Left ventricle myocardium inferior (tissue), 1 donor: ENCODE results near the gene ART1. TPM values are rescaled to one million over a fixed set of nuclear protein-coding genes. Genes with fewer than 3 reads are reported as not detected.

Experiments
- DNase-seq: peaks from one replicate; pipeline ENCODE4 v3.0.0-alpha.2; 2020
- H3K27ac ChIP-seq: fragments of 200-600 bp; replicated peaks from 2 replicates; pipeline ENCODE4 v1.8.0; 2021
- H3K27me3 ChIP-seq: fragments of 200-600 bp; 2 replicates; pipeline ENCODE4 v1.8.0; 2021; ENCODE audit warnings: low read depth
- H3K36me3 ChIP-seq: fragments of 200-600 bp; 2 replicates; pipeline ENCODE4 v1.8.0; 2021
- H3K4me1 ChIP-seq: fragments of 200-600 bp; 2 replicates; pipeline ENCODE4 v1.8.0; 2021
- H3K4me3 ChIP-seq: fragments of 200-600 bp; 2 replicates; pipeline ENCODE4 v1.8.0; 2021; ENCODE audit warnings: mild to moderate bottlenecking, moderate library complexity
- H3K9me3 ChIP-seq: fragments of 200-600 bp; replicated peaks from 2 replicates; pipeline ENCODE4 v1.8.0; 2021
- CTCF ChIP-seq: fragments of 200-600 bp; IDR thresholded peaks from 2 replicates; pipeline ENCODE4 v1.8.0; 2021; ENCODE audit warnings: antibody characterized with exemption, mild to moderate bottlenecking, borderline replicate concordance
- intact Hi-C: fragments of 100-400 bp; cut with micrococcal nuclease; formaldehyde crosslinking; loops from one replicate; pipeline ENCODE4 v1.11.0; 2022
- total RNA-seq: library from RNA; stranded (reverse); fragmentation: NEBNext Ultra II Directional; extraction: Animal tissue kit (Norgen Biotek cat#: 25700); gene quantifications from one replicate; pipeline ENCODE4 v1.2.1, GENCODE V29; 2021
- donor health status: DM: no; HTN: yes; CAD: no; lungs with severe emphysema.

The ART1 gene
- total RNA-seq, 1 donor from 2014 or later = 0.58 TPM

GRCh38 chr11:3710485-3711259 is 65.7 kb downstream of the ART1 start:
- intact Hi-C loops = no loop called here
- DNase-seq = no peak
- H3K9me3 ChIP-seq = no peaks in the 10 kb centered on the region
- TF ChIP-seq CTCF = no peak
- H3K4me1 ChIP-seq = no peaks in the 10 kb centered on the region
- no peak overlapping the region for H3K4me3 ChIP-seq
- H3K27ac ChIP-seq = no peak overlapping the region
- H3K36me3 ChIP-seq = peaks cover 85% of the 10 kb centered on the region
- no peaks in the 10 kb centered on the region for H3K27me3 ChIP-seq

- H3K9me3 ChIP-seq = no peaks in the 10 kb centered on the region
- H3K36me3 ChIP-seq = peaks cover 87% of the 10 kb centered on the region
- no peaks in the 10 kb centered on the region for H3K27me3 ChIP-seq
- no peak overlapping the region for H3K4me3 ChIP-seq
- TF ChIP-seq CTCF = no peak
- H3K4me1 ChIP-seq = no peaks in the 10 kb centered on the region
- intact Hi-C loops = no loop called here
- H3K27ac ChIP-seq = no peak overlapping the region
- DNase-seq = no peak
Observed at GRCh38 chr11:3712274-3712673, 67.3 kb downstream of the ART1 start.

Other genes starting within 250 kb of the ART1 start
- gene ART5, start 3.1 kb upstream of the ART1 start, total RNA-seq = 1.4 TPM
- gene CHRNA10, start 26.3 kb downstream of the ART1 start, total RNA-seq = 1.0 TPM
- 37.3 TPM for gene NUP98, start 152.4 kb downstream of the ART1 start, total RNA-seq
- gene PGAP2, start 163.4 kb downstream of the ART1 start, total RNA-seq = 27.8 TPM
- 23.1 TPM for gene RHOG, start 195.8 kb downstream of the ART1 start, total RNA-seq
- 32.0 TPM for gene STIM1, start 210.5 kb downstream of the ART1 start, total RNA-seq